Measurements from ENCODE around the gene ROR1.

ROR1 gene

GRCh38 chr1:63861052-63861691 lies 87.4 kb downstream of the ROR1 start:
- no peak for DNase-seq (ENCODE audit: extremely low read depth, insufficient read length)
- H3K36me3 ChIP-seq (ENCODE audit: control insufficient read depth, insufficient read depth, low read length) = no peaks in the 10 kb centered on the region
- H3K27me3 ChIP-seq (replicated peaks; ENCODE audit: control insufficient read depth, insufficient read depth, low read length) = no peaks in the 10 kb centered on the region; the same call in 1 of the 2 replicates
- H3K4me3 ChIP-seq (replicated peaks; ENCODE audit: low read depth, low read length) = no peak overlapping the region
- TF ChIP-seq CTCF (IDR thresholded peaks at IDR 0.05; ENCODE audit: insufficient read depth, low read length, poor library complexity, severe bottlenecking) = no peak

- Histone ChIP-seq H3K36me3 (ENCODE audit: control insufficient read depth, insufficient read depth, low read length) (no peaks in the 10 kb centered on the region), H3K4me3 (replicated peaks; ENCODE audit: low read depth, low read length) (no peak overlapping the region), H3K27me3 (replicated peaks; ENCODE audit: control insufficient read depth, insufficient read depth, low read length) (no peaks in the 10 kb centered on the region)
- no peak for DNase-seq (ENCODE audit: extremely low read depth, insufficient read length)
- no peak for TF ChIP-seq CTCF (IDR thresholded peaks at IDR 0.05; ENCODE audit: insufficient read depth, low read length, poor library complexity, severe bottlenecking)
Measured at GRCh38 chr1:63863145-63863544, 89.3 kb downstream of the ROR1 start.

GRCh38 chr1:63864224-63864641 lies 90.4 kb downstream of the ROR1 start:
- no peaks in the 10 kb centered on the region for H3K27me3 ChIP-seq (replicated peaks; ENCODE audit: control insufficient read depth, insufficient read depth, low read length)
- H3K36me3 ChIP-seq (ENCODE audit: control insufficient read depth, insufficient read depth, low read length) = no peaks in the 10 kb centered on the region
- no peak for DNase-seq (ENCODE audit: extremely low read depth, insufficient read length)
- H3K4me3 ChIP-seq (replicated peaks; ENCODE audit: low read depth, low read length) = no peak overlapping the region
- TF ChIP-seq CTCF (IDR thresholded peaks at IDR 0.05; ENCODE audit: insufficient read depth, low read length, poor library complexity, severe bottlenecking) = no peak

- H3K4me3 ChIP-seq (replicated peaks; ENCODE audit: low read depth, low read length) = no peak overlapping the region
- no peak for TF ChIP-seq CTCF (IDR thresholded peaks at IDR 0.05; ENCODE audit: insufficient read depth, low read length, poor library complexity, severe bottlenecking)
- DNase-seq (ENCODE audit: extremely low read depth, insufficient read length) = no peak
- H3K27me3 ChIP-seq (replicated peaks; ENCODE audit: control insufficient read depth, insufficient read depth, low read length) = no peaks in the 10 kb centered on the region
- no peaks in the 10 kb centered on the region for H3K36me3 ChIP-seq (ENCODE audit: control insufficient read depth, insufficient read depth, low read length)
Measured at GRCh38 chr1:63865561-63865960, 91.7 kb downstream of the ROR1 start.

- no peak for TF ChIP-seq CTCF (IDR thresholded peaks at IDR 0.05; ENCODE audit: insufficient read depth, low read length, poor library complexity, severe bottlenecking)
- no peaks in the 10 kb centered on the region for H3K27me3 ChIP-seq (replicated peaks; ENCODE audit: control insufficient read depth, insufficient read depth, low read length)
- H3K36me3 ChIP-seq (ENCODE audit: control insufficient read depth, insufficient read depth, low read length) = no peaks in the 10 kb centered on the region
- DNase-seq (ENCODE audit: extremely low read depth, insufficient read length) = no peak
- no peak overlapping the region for H3K4me3 ChIP-seq (replicated peaks; ENCODE audit: low read depth, low read length)
Measured at GRCh38 chr1:63866084-63866483, 92.3 kb downstream of the ROR1 start.

Measured in GM06990 (cell line).